ENCODE measurements around the gene GPRC5C. TPM values are rescaled to one million over a fixed set of nuclear protein-coding genes. Genes with fewer than 3 reads are reported as not detected.

Gene GPRC5C
- total and polyA plus RNA-seq, 4 donors, result 34.2 to 195 (median 119) TPM

DNA sequence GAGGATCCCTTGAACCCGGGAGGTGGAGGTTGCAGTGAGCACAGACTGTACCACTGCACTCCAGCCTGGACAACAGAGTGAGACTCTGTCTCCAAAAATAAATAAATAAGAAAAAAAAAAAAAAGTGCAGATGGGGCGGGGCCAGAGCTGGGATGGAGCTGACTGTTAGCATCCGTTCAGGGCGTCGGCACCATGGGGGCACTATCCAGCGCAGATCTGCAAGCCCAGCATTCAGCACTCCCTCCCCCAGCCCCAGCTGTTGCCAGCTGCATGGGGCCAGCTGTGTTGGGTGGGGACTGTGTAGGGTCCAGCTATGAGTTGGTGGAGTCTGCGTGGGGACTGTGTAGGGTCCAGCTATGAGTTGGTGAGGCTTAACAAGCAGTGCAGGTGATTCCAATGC, 13.3 kb downstream of the GPRC5C start:
- TF ChIP-seq, protein P1, sequence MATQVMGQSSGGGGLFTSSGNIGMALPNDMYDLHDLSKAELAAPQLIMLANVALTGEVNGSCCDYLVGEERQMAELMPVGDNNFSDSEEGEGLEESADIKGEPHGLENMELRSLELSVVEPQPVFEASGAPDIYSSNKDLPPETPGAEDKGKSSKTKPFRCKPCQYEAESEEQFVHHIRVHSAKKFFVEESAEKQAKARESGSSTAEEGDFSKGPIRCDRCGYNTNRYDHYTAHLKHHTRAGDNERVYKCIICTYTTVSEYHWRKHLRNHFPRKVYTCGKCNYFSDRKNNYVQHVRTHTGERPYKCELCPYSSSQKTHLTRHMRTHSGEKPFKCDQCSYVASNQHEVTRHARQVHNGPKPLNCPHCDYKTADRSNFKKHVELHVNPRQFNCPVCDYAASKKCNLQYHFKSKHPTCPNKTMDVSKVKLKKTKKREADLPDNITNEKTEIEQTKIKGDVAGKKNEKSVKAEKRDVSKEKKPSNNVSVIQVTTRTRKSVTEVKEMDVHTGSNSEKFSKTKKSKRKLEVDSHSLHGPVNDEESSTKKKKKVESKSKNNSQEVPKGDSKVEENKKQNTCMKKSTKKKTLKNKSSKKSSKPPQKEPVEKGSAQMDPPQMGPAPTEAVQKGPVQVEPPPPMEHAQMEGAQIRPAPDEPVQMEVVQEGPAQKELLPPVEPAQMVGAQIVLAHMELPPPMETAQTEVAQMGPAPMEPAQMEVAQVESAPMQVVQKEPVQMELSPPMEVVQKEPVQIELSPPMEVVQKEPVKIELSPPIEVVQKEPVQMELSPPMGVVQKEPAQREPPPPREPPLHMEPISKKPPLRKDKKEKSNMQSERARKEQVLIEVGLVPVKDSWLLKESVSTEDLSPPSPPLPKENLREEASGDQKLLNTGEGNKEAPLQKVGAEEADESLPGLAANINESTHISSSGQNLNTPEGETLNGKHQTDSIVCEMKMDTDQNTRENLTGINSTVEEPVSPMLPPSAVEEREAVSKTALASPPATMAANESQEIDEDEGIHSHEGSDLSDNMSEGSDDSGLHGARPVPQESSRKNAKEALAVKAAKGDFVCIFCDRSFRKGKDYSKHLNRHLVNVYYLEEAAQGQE (IDR thresholded peaks at IDR 0.05), result no peak
- no peak for TF ChIP-seq TAF1 (conservative IDR thresholded peaks at IDR 0.05)
- TF ChIP-seq RAD21 (IDR thresholded peaks at IDR 0.05), result no peak
- TF ChIP-seq EGR1 (IDR thresholded peaks at IDR 0.05; ENCODE audit: low read depth in 2 of 2), result no peak
- TF ChIP-seq, protein P2, sequence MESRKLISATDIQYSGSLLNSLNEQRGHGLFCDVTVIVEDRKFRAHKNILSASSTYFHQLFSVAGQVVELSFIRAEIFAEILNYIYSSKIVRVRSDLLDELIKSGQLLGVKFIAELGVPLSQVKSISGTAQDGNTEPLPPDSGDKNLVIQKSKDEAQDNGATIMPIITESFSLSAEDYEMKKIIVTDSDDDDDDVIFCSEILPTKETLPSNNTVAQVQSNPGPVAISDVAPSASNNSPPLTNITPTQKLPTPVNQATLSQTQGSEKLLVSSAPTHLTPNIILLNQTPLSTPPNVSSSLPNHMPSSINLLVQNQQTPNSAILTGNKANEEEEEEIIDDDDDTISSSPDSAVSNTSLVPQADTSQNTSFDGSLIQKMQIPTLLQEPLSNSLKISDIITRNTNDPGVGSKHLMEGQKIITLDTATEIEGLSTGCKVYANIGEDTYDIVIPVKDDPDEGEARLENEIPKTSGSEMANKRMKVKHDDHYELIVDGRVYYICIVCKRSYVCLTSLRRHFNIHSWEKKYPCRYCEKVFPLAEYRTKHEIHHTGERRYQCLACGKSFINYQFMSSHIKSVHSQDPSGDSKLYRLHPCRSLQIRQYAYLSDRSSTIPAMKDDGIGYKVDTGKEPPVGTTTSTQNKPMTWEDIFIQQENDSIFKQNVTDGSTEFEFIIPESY (IDR thresholded peaks at IDR 0.05), result no peak
- no peak for TF ChIP-seq RXRA (IDR thresholded peaks at IDR 0.05)
- no peak for TF ChIP-seq SP1 (IDR thresholded peaks at IDR 0.05)
- no peak for TF ChIP-seq FOXA2 (IDR thresholded peaks at IDR 0.05)
- TF ChIP-seq HNF4G (IDR thresholded peaks at IDR 0.05), result no peak
- TF ChIP-seq, protein P3, sequence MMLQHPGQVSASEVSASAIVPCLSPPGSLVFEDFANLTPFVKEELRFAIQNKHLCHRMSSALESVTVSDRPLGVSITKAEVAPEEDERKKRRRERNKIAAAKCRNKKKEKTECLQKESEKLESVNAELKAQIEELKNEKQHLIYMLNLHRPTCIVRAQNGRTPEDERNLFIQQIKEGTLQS (IDR thresholded peaks at IDR 0.05), result no peak
- TF ChIP-seq, protein P4, sequence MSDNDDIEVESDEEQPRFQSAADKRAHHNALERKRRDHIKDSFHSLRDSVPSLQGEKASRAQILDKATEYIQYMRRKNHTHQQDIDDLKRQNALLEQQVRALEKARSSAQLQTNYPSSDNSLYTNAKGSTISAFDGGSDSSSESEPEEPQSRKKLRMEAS (IDR thresholded peaks at IDR 0.05), result no peak

DNA sequence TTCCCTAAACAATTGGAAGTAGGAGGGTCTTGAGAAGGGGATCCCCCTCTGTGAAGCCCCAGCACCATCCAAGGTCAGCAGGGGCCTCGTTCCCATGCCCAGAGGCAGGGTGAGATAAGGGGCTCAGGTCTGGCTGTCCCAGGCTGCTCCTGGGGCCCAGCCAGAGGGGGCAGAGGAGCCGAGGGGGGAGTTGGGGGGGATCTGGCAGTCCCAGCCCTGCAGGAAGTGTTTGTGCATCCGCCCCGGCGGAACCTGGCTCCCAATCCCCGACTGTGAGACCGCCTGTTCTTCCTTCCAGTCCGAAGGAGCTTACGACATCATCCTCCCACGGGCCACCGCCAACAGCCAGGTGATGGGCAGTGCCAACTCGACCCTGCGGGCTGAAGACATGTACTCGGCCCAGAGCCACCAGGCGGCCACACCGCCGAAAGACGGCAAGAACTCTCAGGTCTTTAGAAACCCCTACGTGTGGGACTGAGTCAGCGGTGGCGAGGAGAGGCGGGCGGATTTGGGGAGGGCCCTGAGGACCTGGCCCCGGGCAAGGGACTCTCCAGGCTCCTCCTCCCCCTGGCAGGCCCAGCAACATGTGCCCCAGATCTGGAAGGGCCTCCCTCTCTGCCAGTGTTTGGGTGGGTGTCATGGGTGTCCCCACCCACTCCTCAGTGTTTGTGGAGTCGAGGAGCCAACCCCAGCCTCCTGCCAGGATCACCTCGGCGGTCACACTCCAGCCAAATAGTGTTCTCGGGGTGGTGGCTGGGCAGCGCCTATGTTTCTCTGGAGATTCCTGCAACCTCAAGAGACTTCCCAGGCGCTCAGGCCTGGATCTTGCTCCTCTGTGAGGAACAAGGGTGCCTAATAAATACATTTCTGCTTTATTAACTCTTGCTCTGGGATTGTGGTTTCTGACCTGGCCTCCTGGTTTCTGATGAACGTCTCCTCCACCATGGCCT, 14.9 kb downstream of the GPRC5C start:
- 23% methylated on average over 31 of the region's 31 CpGs for WGBS
- Histone ChIP-seq H3K36me3 (ENCODE audit: control insufficient read depth in 4 of 4, insufficient read depth in 3 of 4, low read depth in 1 of 4, low read length in 3 of 4) (peaks cover 0 to 2% (median 0%) of the 10 kb centered on the region in 4 donors), H3K9me3 (ENCODE audit: control insufficient read depth in 4 of 4, low read length in 3 of 4) (no peaks in the 10 kb centered on the region), H3K27ac (ENCODE audit: low read depth in 1 of 2, low read length in 2 of 2) (peak overlapping the region; percentile 83 to 92), H3K4me3 (ENCODE audit: low read depth in 1 of 3, low read length in 3 of 3) (peak overlapping the region in 1 of 3 donors; percentile 5), H3K9ac (ENCODE audit: low read depth in 1 of 2, low read length in 2 of 2) (peak overlapping the region in 1 of 2 donors; percentile 25), H3K27me3 (ENCODE audit: control insufficient read depth in 4 of 4, insufficient read depth in 4 of 4, low read length in 3 of 4) (no peaks in the 10 kb centered on the region), H3K4me1 (ENCODE audit: control insufficient read depth in 4 of 4, insufficient read depth in 4 of 4, low read length in 3 of 4) (peaks cover 34 to 89% (median 77%) of the 10 kb centered on the region in 4 donors)
- DNase-seq (ENCODE audit: low spot score), result no peak
- TF ChIP-seq FOXA1 (IDR thresholded peaks at IDR 0.05) (no peak), RAD21 (IDR thresholded peaks at IDR 0.05) (peak in 1 of 2 donors; percentile 3), NR2F2 (IDR thresholded peaks at IDR 0.05) (peak; percentile 79), JUND (IDR thresholded peaks at IDR 0.05) (no peak), SP1 (IDR thresholded peaks at IDR 0.05) (peak; percentile 32), HNF4G (IDR thresholded peaks at IDR 0.05) (no peak), RXRA (IDR thresholded peaks at IDR 0.05) (peak; percentile 47 to 54), HNF4A (conservative IDR thresholded peaks at IDR 0.05) (peak; percentile 16 to 21)
- TF ChIP-seq, protein P5, sequence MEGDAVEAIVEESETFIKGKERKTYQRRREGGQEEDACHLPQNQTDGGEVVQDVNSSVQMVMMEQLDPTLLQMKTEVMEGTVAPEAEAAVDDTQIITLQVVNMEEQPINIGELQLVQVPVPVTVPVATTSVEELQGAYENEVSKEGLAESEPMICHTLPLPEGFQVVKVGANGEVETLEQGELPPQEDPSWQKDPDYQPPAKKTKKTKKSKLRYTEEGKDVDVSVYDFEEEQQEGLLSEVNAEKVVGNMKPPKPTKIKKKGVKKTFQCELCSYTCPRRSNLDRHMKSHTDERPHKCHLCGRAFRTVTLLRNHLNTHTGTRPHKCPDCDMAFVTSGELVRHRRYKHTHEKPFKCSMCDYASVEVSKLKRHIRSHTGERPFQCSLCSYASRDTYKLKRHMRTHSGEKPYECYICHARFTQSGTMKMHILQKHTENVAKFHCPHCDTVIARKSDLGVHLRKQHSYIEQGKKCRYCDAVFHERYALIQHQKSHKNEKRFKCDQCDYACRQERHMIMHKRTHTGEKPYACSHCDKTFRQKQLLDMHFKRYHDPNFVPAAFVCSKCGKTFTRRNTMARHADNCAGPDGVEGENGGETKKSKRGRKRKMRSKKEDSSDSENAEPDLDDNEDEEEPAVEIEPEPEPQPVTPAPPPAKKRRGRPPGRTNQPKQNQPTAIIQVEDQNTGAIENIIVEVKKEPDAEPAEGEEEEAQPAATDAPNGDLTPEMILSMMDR (IDR thresholded peaks at IDR 0.05; ENCODE audit: low read depth, low read length, missing input control), result peak; percentile 3

More for the DNA sequence above, 13.3 kb downstream of the GPRC5C start:
- H3K27me3 ChIP-seq (ENCODE audit: control insufficient read depth in 4 of 4, insufficient read depth in 4 of 4, low read length in 3 of 4), result no peaks in the 10 kb centered on the region
- WGBS, result 62% methylated on average over 7 of the region's 7 CpGs
- no peak for DNase-seq (ENCODE audit: low spot score)
- peaks cover 0 to 11% (median 0%) of the 10 kb centered on the region in 4 donors for H3K36me3 ChIP-seq (ENCODE audit: control insufficient read depth in 4 of 4, insufficient read depth in 3 of 4, low read depth in 1 of 4, low read length in 3 of 4)
- no peak overlapping the region for H3K4me3 ChIP-seq (ENCODE audit: low read depth in 1 of 3, low read length in 3 of 3)
- peaks cover 34 to 89% (median 70%) of the 10 kb centered on the region in 4 donors for H3K4me1 ChIP-seq (ENCODE audit: control insufficient read depth in 4 of 4, insufficient read depth in 4 of 4, low read length in 3 of 4)
- H3K9ac ChIP-seq (ENCODE audit: low read depth in 1 of 2, low read length in 2 of 2), result no peak overlapping the region
- H3K9me3 ChIP-seq (ENCODE audit: control insufficient read depth in 4 of 4, low read length in 3 of 4), result no peaks in the 10 kb centered on the region
- peak overlapping the region; percentile 83 to 99 for H3K27ac ChIP-seq (ENCODE audit: low read depth in 1 of 2, low read length in 2 of 2)

Measured in liver (tissue), 9 donors.